ENCODE results near the gene NRIP2.
A peak's percentile ranks its signal among the peaks of the same experiment; 100 is the strongest.

Gene NRIP2

DNA sequence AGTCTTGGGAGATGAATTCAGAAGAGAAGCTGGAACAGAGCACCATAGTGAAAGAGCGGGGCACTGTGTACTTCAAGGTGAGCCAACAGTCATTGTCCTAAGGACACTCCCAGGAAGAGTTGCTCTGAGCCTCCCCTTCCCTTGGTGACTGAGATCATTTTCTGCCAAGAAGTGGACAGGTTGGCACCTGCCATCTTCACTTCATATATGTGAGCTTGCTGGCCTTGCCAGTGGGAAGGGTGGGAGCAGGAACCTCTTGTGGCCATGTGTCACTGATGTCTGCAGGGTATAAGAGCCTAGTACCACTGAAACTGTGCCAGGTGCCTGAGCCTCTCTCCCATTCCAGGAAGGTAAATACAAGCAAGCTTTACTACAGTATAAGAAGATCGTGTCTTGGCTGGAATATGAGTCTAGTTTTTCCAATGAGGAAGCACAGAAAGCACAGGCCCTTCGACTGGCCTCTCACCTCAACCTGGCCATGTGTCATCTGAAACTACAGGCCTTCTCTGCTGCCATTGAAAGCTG, 34.7 kb downstream of the NRIP2 start:
- Histone ChIP-seq H3K27me3 (ENCODE audit: control insufficient read depth, insufficient read depth, low read length) (no peaks in the 10 kb centered on the region), H3K4me1 (ENCODE audit: control insufficient read depth, insufficient read depth, low read length) (peaks cover 13% of the 10 kb centered on the region), H3K9ac (ENCODE audit: low read length) (no peak overlapping the region), H3K9me3 (ENCODE audit: control insufficient read depth, low read length) (no peaks in the 10 kb centered on the region), H3K4me3 (ENCODE audit: low read length) (no peak overlapping the region), H3K36me3 (ENCODE audit: control insufficient read depth, insufficient read depth, low read length) (peaks cover 25% of the 10 kb centered on the region)

DNA sequence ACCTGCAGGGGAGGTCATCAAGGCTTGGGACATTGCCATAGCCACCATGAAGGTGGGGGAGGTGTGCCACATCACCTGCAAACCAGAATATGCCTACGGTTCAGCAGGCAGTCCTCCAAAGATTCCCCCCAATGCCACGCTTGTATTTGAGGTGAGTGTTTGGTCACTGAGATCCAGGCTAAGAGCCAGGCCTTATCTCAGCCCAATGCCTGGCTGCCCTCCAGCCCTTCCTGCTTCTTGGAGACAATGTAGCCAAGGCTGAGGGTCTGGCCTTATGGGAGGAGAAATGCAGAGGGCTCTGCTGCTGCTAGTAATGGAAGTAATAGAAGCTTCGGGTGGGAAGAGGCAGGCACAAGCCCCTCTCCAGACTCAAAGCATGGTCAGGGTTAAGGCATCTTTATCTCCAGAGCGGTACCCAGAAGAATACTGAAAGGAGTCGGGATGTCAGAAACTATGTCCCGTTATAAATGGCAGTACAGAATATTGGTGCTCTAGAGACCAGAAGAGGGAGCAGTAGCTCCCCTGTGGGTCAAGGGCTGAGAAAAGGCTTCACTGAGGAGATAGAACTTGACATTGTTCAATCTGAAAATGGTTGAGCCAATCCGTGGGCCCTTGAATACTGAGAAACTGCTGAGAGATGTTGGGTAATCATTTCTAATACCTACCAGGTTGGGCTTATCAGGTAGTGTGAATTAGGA, 37.0 kb downstream of the NRIP2 start:
- Histone ChIP-seq H3K36me3 (ENCODE audit: control insufficient read depth, insufficient read depth, low read length) (peaks cover 16% of the 10 kb centered on the region), H3K9ac (ENCODE audit: low read length) (no peak overlapping the region), H3K9me3 (ENCODE audit: control insufficient read depth, low read length) (no peaks in the 10 kb centered on the region), H3K27me3 (ENCODE audit: control insufficient read depth, insufficient read depth, low read length) (no peaks in the 10 kb centered on the region), H3K4me1 (ENCODE audit: control insufficient read depth, insufficient read depth, low read length) (peaks cover 13% of the 10 kb centered on the region), H3K4me3 (ENCODE audit: low read length) (no peak overlapping the region)

DNA sequence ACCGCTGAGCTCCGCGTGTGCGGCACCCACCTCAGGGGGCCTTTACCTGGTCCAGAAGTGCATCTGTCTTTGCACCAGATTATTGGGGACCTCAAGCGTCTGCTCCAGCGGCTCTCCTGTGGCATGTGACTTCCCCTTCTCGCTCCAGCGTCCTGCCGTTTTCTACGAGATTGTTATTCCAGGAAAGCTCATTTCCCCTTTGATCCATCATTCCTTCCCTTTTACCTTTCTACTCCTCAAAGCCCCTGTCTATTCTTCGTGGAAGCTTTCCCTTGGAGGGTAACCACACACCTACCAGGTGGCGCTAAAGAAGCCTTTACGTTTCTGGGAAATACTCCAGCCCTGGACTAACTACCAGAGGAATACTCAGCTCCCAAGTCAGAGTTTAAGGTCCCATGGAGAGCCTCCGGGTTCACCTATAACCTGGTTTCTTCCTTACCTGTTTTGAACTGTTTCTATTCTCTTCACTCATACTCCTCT, 38.6 kb downstream of the NRIP2 start:
- Histone ChIP-seq H3K4me1 (ENCODE audit: control insufficient read depth, insufficient read depth, low read length) (peaks cover 13% of the 10 kb centered on the region), H3K36me3 (ENCODE audit: control insufficient read depth, insufficient read depth, low read length) (peaks cover 14% of the 10 kb centered on the region), H3K27me3 (ENCODE audit: control insufficient read depth, insufficient read depth, low read length) (no peaks in the 10 kb centered on the region), H3K4me3 (ENCODE audit: low read length) (peak overlapping the region; percentile 69), H3K9ac (ENCODE audit: low read length) (peak overlapping the region; percentile 63), H3K9me3 (ENCODE audit: control insufficient read depth, low read length) (no peaks in the 10 kb centered on the region)

DNA sequence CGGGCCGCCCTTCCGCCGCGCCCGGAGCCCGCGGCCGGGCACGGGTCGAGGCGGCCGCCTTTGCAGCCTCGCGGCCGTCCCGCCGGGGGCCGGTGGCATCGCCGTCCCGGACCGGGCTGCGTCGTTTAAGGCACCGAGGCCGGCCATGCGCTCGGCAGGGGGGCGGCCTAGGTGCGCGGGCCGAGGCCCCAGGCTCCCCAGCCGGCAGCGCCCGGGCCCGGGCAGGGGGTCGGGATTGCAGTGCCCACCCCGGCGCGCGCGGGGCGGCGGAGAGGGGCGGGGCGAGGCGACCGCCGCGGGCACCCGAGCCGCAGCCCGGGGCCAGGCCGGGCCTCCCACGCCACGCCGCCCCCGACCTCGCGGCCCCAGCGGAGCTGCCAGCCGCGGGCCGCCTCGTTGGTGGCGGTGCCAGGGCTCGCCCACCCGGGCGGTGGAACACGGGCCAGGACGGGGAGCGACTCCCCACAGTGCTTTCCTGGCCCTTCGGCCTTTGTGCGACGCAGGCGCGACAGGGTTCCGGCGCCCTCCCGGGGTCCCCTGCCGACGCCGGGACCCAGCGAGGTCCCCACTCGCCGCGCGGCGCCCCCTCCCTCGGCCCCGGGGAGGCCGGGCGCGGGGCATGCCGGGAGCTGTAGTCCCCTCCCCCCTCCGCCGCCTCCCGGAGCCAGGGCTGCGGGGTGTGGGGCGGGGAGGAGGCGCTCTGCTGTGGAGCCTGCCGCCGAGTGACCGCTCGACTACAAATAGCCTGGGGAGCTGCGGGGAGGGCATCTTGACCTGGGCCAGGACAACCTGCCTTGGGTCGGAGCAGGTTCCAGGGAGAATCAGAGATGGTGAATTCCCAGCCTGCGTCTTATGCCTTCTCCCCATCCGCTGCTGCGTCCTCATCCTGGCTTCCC, 39.3 kb downstream of the NRIP2 start:
- Histone ChIP-seq H3K36me3 (ENCODE audit: control insufficient read depth, insufficient read depth, low read length) (peaks cover 10% of the 10 kb centered on the region), H3K27me3 (ENCODE audit: control insufficient read depth, insufficient read depth, low read length) (no peaks in the 10 kb centered on the region), H3K9ac (ENCODE audit: low read length) (peak overlapping the region; percentile 63), H3K9me3 (ENCODE audit: control insufficient read depth, low read length) (no peaks in the 10 kb centered on the region), H3K4me3 (ENCODE audit: low read length) (peak overlapping the region; percentile 69), H3K4me1 (ENCODE audit: control insufficient read depth, insufficient read depth, low read length) (peaks cover 13% of the 10 kb centered on the region)

DNA sequence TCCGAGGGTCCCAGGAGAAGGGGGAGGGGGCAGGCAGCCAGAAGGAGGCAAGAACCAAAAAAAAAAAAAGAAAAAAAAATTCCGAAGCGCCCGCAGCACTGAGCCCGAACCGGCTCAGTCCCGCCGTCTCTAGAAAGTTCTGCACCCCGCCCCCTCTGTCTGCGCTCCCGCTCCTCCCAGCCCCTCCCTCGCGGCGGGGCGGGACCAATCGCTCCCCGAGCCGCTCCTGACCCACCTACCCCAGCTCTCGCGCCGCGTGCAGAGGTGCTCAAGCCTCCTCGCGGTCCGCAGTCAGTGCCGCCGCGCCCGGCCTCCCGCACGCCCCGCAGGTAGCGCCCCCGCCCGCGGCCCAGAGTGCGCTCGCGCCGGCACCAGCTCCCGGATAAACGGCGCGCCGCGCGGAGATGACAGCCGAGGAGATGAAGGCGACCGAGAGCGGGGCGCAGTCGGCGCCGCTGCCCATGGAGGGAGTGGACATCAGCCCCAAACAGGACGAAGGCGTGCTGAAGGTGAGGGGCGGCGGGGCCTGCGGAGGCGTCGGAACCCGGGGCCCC, 40.0 kb downstream of the NRIP2 start, which contains the start of gene FKBP4:
FKBP4 (plus strand) TSS at position 235 of the 554 bp plus-strand sequence; CDS start at position 405, 170 bp downstream.
- Histone ChIP-seq H3K36me3 (ENCODE audit: control insufficient read depth, insufficient read depth, low read length) (peaks cover 10% of the 10 kb centered on the region), H3K27me3 (ENCODE audit: control insufficient read depth, insufficient read depth, low read length) (no peaks in the 10 kb centered on the region), H3K4me3 (ENCODE audit: low read length) (peak within 1 kb of the TSS; percentile 69), H3K9ac (ENCODE audit: low read length) (peak within 1 kb of the TSS; percentile 63), H3K9me3 (ENCODE audit: control insufficient read depth, low read length) (no peaks in the 10 kb centered on the region), H3K4me1 (ENCODE audit: control insufficient read depth, insufficient read depth, low read length) (peaks cover 13% of the 10 kb centered on the region)

DNA sequence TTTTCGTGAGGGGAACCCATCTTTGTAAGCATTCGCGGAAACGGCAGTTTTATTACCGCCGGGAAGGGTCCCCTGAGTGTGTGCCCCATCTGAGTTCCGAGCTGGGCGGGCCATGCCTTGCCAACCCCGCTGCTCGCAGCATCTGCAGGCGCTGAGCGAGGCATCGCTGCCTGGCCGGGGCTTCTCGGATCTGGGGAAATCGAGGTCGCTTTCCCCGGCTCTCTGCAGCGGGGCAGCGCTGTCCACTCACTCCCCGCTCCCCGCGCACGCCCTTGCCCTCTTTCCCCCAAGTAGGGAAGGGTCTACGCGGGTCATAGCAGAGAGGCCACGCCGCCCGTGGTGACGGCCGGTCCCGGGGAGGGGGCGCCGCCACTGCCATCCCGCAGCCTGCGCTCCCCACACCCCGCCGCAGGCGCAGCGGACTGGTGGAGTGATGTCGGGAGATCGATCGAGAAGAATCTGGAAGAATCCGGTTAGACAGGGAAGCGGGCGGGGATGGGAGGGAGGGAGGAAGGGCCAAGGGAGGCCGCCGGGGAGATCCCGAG, 40.6 kb downstream of the NRIP2 start:
- Histone ChIP-seq H3K4me1 (ENCODE audit: control insufficient read depth, insufficient read depth, low read length) (peaks cover 13% of the 10 kb centered on the region), H3K27me3 (ENCODE audit: control insufficient read depth, insufficient read depth, low read length) (no peaks in the 10 kb centered on the region), H3K36me3 (ENCODE audit: control insufficient read depth, insufficient read depth, low read length) (peaks cover 6% of the 10 kb centered on the region), H3K9me3 (ENCODE audit: control insufficient read depth, low read length) (no peaks in the 10 kb centered on the region), H3K4me3 (ENCODE audit: low read length) (no peak overlapping the region), H3K9ac (ENCODE audit: low read length) (peak overlapping the region; percentile 61)

DNA sequence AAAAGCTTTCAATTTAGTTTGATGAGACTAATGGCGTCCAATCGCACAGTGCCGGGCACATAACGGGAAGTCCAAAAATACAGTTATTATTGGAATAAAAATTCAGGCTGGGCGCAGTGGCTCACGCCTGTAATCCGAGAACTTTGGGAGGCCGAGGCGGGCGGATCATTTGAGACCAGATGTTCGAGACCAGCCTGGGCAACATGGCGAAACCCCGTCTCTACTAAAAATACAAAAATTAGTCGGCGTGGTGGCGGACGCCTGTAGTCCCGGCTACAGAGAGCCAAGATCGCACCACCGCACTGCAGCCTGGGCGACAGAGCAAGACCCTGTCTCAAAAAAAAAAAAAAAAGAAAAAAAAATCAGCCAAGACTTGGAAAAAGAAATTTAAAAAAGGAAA, 41.3 kb downstream of the NRIP2 start:
- no peak overlapping the region for H3K4me3 ChIP-seq (ENCODE audit: low read length)
- H3K9ac ChIP-seq (ENCODE audit: low read length), result no peak overlapping the region
- H3K27me3 ChIP-seq (ENCODE audit: control insufficient read depth, insufficient read depth, low read length), result peaks cover 2% of the 10 kb centered on the region
- no peaks in the 10 kb centered on the region for H3K9me3 ChIP-seq (ENCODE audit: control insufficient read depth, low read length)
- no peaks in the 10 kb centered on the region for H3K36me3 ChIP-seq (ENCODE audit: control insufficient read depth, insufficient read depth, low read length)
- peaks cover 13% of the 10 kb centered on the region for H3K4me1 ChIP-seq (ENCODE audit: control insufficient read depth, insufficient read depth, low read length)

DNA sequence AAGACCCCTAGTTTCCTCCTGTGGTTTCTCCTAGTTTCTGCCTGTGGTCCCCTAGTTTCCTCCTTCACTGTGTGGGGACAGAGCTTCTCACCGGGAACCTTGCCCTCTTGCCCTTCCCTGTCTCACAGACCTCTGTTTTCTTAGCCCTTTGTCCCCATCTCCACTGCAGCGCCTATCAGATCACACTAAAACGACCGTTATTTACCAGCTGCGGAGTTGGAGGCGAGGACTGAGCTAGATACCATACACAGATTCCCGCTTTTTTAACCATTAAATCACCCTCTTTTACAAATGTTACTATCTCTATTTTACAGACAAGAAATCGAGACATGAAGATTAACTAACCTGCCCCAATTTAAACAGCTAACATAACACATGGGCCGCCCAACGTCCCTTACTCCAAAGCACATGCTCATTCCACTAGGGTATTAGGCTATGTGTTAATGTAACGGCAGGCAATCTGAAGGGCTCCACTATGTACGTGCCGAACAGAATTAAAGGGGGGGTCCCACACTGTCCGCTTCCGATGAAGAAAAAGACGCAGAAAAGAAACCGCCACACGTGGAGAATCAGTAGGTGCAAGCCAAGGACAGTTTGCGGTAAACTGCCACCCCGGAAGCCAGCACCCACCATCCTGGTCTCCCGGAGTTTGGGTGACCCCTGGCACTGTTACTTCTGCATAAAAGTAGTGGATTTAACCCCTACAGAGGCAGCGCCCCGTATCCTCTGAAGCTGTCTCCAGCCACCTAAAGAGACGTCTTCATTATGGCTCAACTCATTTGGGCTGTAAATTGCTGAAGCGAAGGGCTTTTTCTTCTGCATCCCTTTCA, 41.9 kb downstream of the NRIP2 start:
- Histone ChIP-seq H3K36me3 (ENCODE audit: control insufficient read depth, insufficient read depth, low read length) (no peaks in the 10 kb centered on the region), H3K4me1 (ENCODE audit: control insufficient read depth, insufficient read depth, low read length) (peaks cover 10% of the 10 kb centered on the region), H3K9me3 (ENCODE audit: control insufficient read depth, low read length) (no peaks in the 10 kb centered on the region), H3K4me3 (ENCODE audit: low read length) (no peak overlapping the region), H3K27me3 (ENCODE audit: control insufficient read depth, insufficient read depth, low read length) (peaks cover 5% of the 10 kb centered on the region), H3K9ac (ENCODE audit: low read length) (no peak overlapping the region)

DNA sequence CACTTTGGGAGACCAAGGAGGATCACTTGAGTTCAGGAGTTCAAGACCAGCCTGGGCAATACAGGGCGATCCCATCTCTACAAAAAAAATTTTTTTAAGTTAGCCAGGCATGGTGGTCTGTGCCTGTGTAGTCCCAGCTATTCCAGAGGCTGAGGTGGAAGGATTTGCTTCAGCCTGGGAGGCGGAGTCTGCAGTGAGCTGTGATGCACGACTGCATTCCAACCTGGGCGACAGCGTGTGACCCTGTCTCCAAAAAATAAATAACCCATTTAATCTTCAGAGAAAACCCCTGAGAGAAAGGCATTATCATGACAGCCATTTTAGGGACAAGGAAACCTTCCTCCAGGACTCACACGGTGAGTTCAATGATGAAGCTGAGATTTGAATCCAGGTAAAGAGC, 43.7 kb downstream of the NRIP2 start:
- H3K36me3 ChIP-seq (ENCODE audit: control insufficient read depth, insufficient read depth, low read length), result no peaks in the 10 kb centered on the region
- H3K27me3 ChIP-seq (ENCODE audit: control insufficient read depth, insufficient read depth, low read length), result peaks cover 5% of the 10 kb centered on the region
- H3K4me3 ChIP-seq (ENCODE audit: low read length), result no peak overlapping the region
- H3K9ac ChIP-seq (ENCODE audit: low read length), result no peak overlapping the region
- no peaks in the 10 kb centered on the region for H3K9me3 ChIP-seq (ENCODE audit: control insufficient read depth, low read length)
- no peaks in the 10 kb centered on the region for H3K4me1 ChIP-seq (ENCODE audit: control insufficient read depth, insufficient read depth, low read length)

DNA sequence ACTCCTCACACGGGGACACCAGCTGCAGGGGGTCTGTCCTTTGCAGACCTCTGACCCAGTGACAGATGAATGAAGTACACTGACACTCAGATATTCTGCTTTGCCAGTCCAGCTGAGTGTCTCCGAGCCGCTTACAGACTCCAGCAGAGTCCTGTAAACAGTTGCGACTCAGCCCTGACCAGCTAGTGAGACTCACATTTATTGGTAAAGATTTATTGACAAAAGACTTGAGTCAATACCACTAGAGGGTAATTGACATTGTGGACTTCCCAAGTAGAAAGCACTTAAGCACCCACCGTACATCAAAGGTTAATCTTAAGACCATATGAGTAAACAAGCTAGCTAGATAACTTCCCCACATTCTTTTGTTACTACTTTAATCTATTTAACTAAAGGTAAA, 49.8 kb downstream of the NRIP2 start:
- no peak overlapping the region for H3K4me3 ChIP-seq (ENCODE audit: low read length)
- H3K9ac ChIP-seq (ENCODE audit: low read length), result no peak overlapping the region
- H3K4me1 ChIP-seq (ENCODE audit: control insufficient read depth, insufficient read depth, low read length), result peaks cover 6% of the 10 kb centered on the region
- H3K9me3 ChIP-seq (ENCODE audit: control insufficient read depth, low read length), result no peaks in the 10 kb centered on the region
- H3K27me3 ChIP-seq (ENCODE audit: control insufficient read depth, insufficient read depth, low read length), result peaks cover 28% of the 10 kb centered on the region
- no peaks in the 10 kb centered on the region for H3K36me3 ChIP-seq (ENCODE audit: control insufficient read depth, insufficient read depth, low read length)

DNA sequence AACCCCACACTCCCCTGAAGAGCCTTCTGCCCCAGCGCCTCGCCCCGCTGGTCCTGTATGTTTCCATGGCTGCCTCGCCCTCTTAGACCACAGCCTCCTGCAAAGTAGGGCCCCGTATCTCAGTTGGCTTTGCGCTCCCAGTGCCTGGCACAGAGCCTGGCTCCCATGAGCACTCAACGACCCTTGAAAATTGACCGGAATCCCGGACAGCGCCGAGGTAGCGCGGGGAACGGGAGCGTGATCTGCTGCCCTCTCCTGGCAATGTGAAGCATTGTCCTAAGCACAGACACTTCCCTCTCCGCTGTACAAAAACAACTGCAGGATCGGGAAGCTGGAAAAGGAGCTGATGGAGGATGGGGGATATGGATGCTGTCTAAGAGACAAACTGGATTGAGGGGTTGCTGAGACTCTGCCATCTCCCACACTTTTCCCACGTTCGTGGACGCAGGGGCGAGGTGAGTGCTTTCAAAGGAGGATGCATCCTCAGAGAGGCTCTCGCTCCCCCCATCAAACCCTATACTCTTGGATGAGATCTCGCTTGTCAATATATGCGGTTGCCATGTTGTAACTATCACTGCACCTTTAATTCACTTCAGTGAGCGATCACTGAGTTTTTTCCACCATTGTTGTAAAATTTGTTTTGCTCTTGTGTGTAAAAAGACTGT, 50.8 kb downstream of the NRIP2 start:
- no peak overlapping the region for H3K9ac ChIP-seq (ENCODE audit: low read length)
- H3K9me3 ChIP-seq (ENCODE audit: control insufficient read depth, low read length), result no peaks in the 10 kb centered on the region
- no peak overlapping the region for H3K4me3 ChIP-seq (ENCODE audit: low read length)
- H3K36me3 ChIP-seq (ENCODE audit: control insufficient read depth, insufficient read depth, low read length), result no peaks in the 10 kb centered on the region
- peaks cover 6% of the 10 kb centered on the region for H3K4me1 ChIP-seq (ENCODE audit: control insufficient read depth, insufficient read depth, low read length)
- peaks cover 28% of the 10 kb centered on the region for H3K27me3 ChIP-seq (ENCODE audit: control insufficient read depth, insufficient read depth, low read length)
